HEK293 (cell line): ENCODE data around the gene SLC25A45.

ENCODE experiments used
- GLIS1 ChIP-seq: fragments of 450-650 bp; formaldehyde crosslinking; IDR thresholded peaks from 2 replicates; pipeline ENCODE4 v1.5.1; 2016; ENCODE audit warnings: missing biosample characterization, missing genetic modification characterization
- GLIS2 ChIP-seq: fragments of 450-650 bp; formaldehyde crosslinking; IDR thresholded peaks from 2 replicates; pipeline ENCODE4 v1.5.1; 2016; ENCODE audit warnings: missing biosample characterization, missing genetic modification characterization
- IKZF3 ChIP-seq: fragments of 450-650 bp; IDR thresholded peaks from 2 replicates; pipeline ENCODE4 v1.5.0; 2018; ENCODE audit warnings: missing biosample characterization, mild to moderate bottlenecking, missing genetic modification characterization, moderate library complexity
- KLF16 ChIP-seq: fragments of 450-650 bp; formaldehyde crosslinking; IDR thresholded peaks from 2 replicates; pipeline ENCODE4 v1.5.1; 2017; ENCODE audit warnings: missing biosample characterization, missing genetic modification characterization
- OSR2 ChIP-seq: fragments of 450-650 bp; formaldehyde crosslinking; IDR thresholded peaks from 2 replicates; pipeline ENCODE4 v1.5.1; 2016; ENCODE audit warnings: missing biosample characterization, missing genetic modification characterization
- PRDM1 ChIP-seq: fragments of 450-650 bp; formaldehyde crosslinking; IDR thresholded peaks from 2 replicates; pipeline ENCODE4; 2016; ENCODE audit warnings: missing biosample characterization, missing genetic modification characterization
- SP7 ChIP-seq: fragments of 450-650 bp; formaldehyde crosslinking; IDR thresholded peaks from 2 replicates; pipeline ENCODE4 v1.5.1; 2016; ENCODE audit warnings: missing biosample characterization, missing genetic modification characterization
- ZFHX2 ChIP-seq: fragments of 450-650 bp; formaldehyde crosslinking; conservative IDR thresholded peaks from 2 replicates; pipeline ENCODE4 v1.5.1; 2016; ENCODE audit warnings: missing biosample characterization, missing genetic modification characterization
- ZFP69B ChIP-seq: fragments of 450-650 bp; formaldehyde crosslinking; IDR thresholded peaks from 2 replicates; pipeline ENCODE4 v1.5.1; 2016; ENCODE audit warnings: missing biosample characterization, missing genetic modification characterization
- ZNF146 ChIP-seq: fragments of 450-650 bp; formaldehyde crosslinking; IDR thresholded peaks from 2 replicates; pipeline ENCODE4 v1.5.1; 2016; ENCODE audit warnings: missing biosample characterization, missing genetic modification characterization
- ZNF155 ChIP-seq: fragments of 450-650 bp; formaldehyde crosslinking; IDR thresholded peaks from 2 replicates; pipeline ENCODE4 v1.5.1; 2016; ENCODE audit warnings: missing biosample characterization, missing genetic modification characterization
- ZNF157 ChIP-seq: fragments of 450-650 bp; formaldehyde crosslinking; IDR thresholded peaks from 2 replicates; pipeline ENCODE4 v1.5.1; 2016; ENCODE audit warnings: missing biosample characterization, missing genetic modification characterization
- ZNF2 ChIP-seq: fragments of 450-650 bp; formaldehyde crosslinking; IDR thresholded peaks from 2 replicates; pipeline ENCODE4 v1.5.1; 2016; ENCODE audit warnings: missing biosample characterization, missing genetic modification characterization
- ZNF23 ChIP-seq: fragments of 450-650 bp; formaldehyde crosslinking; IDR thresholded peaks from 2 replicates; pipeline ENCODE4 v1.5.1; 2016; ENCODE audit warnings: missing biosample characterization, missing genetic modification characterization, borderline replicate concordance
- ZNF274 ChIP-seq, 2 experiments: fragments of 200-500 bp in 1 of 2; fragments of 450-650 bp in 1 of 2; sonication (Bioruptor generic) in 1 of 2; formaldehyde crosslinking in 1 of 2; IDR thresholded peaks; 2 replicates each; pipeline versions ENCODE4 v1.5.1 to v1.6.1; 2014 to 2016; ENCODE audit warnings: borderline replicate concordance in 1 of 2, inconsistent platforms in 1 of 2, low read length in 1 of 2, missing biosample characterization in 1 of 2, missing genetic modification characterization in 1 of 2
- ZNF350 ChIP-seq: fragments of 450-650 bp; formaldehyde crosslinking; IDR thresholded peaks from 2 replicates; pipeline ENCODE4 v1.5.0; 2017; ENCODE audit warnings: missing biosample characterization, mild to moderate bottlenecking, missing genetic modification characterization
- ZNF561 ChIP-seq: fragments of 450-650 bp; IDR thresholded peaks from 2 replicates; pipeline ENCODE4 v1.5.1; 2018; ENCODE audit warnings: missing biosample characterization, missing genetic modification characterization, borderline replicate concordance
- ZNF596 ChIP-seq: fragments of 450-650 bp; IDR thresholded peaks from 2 replicates; pipeline ENCODE4 v1.5.0; 2018; ENCODE audit warnings: missing biosample characterization, mild to moderate bottlenecking, missing genetic modification characterization, moderate library complexity
- ZNF610 ChIP-seq: fragments of 450-650 bp; formaldehyde crosslinking; IDR thresholded peaks from 2 replicates; pipeline ENCODE4 v1.5.1; 2016; ENCODE audit warnings: missing biosample characterization, missing genetic modification characterization, borderline replicate concordance
- ZNF660 ChIP-seq: fragments of 450-650 bp; IDR thresholded peaks from 2 replicates; pipeline ENCODE4 v1.5.1; 2018; ENCODE audit warnings: missing biosample characterization, mild to moderate bottlenecking, missing genetic modification characterization
- ZNF664 ChIP-seq: fragments of 450-650 bp; formaldehyde crosslinking; IDR thresholded peaks from 2 replicates; pipeline ENCODE4 v1.5.1; 2016; ENCODE audit warnings: missing biosample characterization, missing genetic modification characterization
- ZNF707 ChIP-seq: fragments of 450-650 bp; formaldehyde crosslinking; IDR thresholded peaks from 2 replicates; pipeline ENCODE4 v1.5.1; 2016; ENCODE audit warnings: missing biosample characterization, missing genetic modification characterization
- TF ChIP-seq, protein P1 (sequence below): fragments of 450-650 bp; formaldehyde crosslinking; IDR thresholded peaks from 2 replicates; pipeline ENCODE4 v1.5.1; 2016; ENCODE audit warnings: missing biosample characterization, missing genetic modification characterization
- TF ChIP-seq, protein P2 (sequence below): fragments of 450-650 bp; formaldehyde crosslinking; IDR thresholded peaks from 2 replicates; pipeline ENCODE4 v1.5.1; 2017; ENCODE audit warnings: missing biosample characterization, missing genetic modification characterization
- TF ChIP-seq, protein P3 (sequence below): fragments of 450-650 bp; formaldehyde crosslinking; IDR thresholded peaks from 2 replicates; pipeline ENCODE4 v1.5.1; 2016; ENCODE audit warnings: missing biosample characterization, missing genetic modification characterization
- TF ChIP-seq, protein P4 (sequence below): fragments of 450-650 bp; formaldehyde crosslinking; IDR thresholded peaks from 2 replicates; pipeline ENCODE4 v1.5.1; 2016; ENCODE audit warnings: missing biosample characterization, missing genetic modification characterization
- TF ChIP-seq, protein P5 (sequence below): fragments of 450-650 bp; formaldehyde crosslinking; IDR thresholded peaks from 2 replicates; pipeline ENCODE4 v1.5.1; 2016; ENCODE audit warnings: missing biosample characterization, missing genetic modification characterization
- TF ChIP-seq, protein P6 (sequence below): fragments of 450-650 bp; formaldehyde crosslinking; IDR thresholded peaks from 2 replicates; pipeline ENCODE4; 2016; ENCODE audit warnings: missing biosample characterization, missing genetic modification characterization

The SLC25A45 gene

DNA sequence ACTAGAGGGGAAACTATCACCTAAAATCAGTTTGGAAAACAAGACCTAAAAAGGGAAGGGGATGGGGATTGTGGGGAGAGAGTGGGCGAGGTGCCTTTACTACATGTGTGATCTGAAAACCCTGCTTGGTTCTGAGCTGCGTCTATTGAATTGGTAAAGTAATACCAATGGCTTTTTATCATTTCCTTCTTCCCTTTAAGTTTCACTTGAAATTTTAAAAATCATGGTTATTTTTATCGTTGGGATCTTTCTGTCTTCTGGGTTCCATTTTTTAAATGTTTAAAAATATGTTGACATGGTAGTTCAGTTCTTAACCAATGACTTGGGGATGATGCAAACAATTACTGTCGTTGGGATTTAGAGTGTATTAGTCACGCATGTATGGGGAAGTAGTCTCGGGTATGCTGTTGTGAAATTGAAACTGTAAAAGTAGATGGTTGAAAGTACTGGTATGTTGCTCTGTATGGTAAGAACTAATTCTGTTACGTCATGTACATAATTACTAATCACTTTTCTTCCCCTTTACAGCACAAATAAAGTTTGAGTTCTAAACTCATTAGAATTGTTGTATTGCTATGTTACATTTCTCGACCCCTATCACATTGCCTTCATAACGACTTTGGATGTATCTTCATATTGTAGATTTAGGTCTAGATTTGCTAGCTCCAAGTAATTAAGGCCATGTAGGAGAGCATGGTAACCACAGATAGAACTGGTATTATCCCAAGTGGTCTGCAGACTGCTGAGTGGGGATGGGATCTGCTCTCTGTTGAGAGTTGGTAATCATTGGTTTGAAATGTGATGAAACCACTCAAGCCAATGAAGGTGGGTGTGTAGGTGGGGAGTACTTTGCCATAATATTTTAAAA is 43.8 kb upstream of the SLC25A45 start (continued):
- TF ChIP-seq ZNF610 (tag by site-specific recombination) (no peak), ZNF707 (tag by site-specific recombination) (no peak), ZNF146 (tag by site-specific recombination) (no peak), ZNF23 (no peak), ZNF561 (no peak), ZNF660 (tag by site-specific recombination) (peak; percentile 1; the same call in 1 of the 2 replicates), GLIS2 (no peak), GLIS1 (tag by site-specific recombination) (no peak), SP7 (peak; percentile 82), ZNF596 (no peak), OSR2 (no peak), ZFHX2 (0 out of 2 replicates have a peak, but pooled peaks have one; percentile 14), KLF16 (tag by site-specific recombination) (0 out of 2 replicates have a peak, but pooled peaks have one; percentile 31), PRDM1 (tag by site-specific recombination) (peak; percentile 83), ZNF157 (tag by site-specific recombination) (no peak), ZNF664 (tag by site-specific recombination) (no peak), ZNF155 (no peak), ZFP69B (tag by site-specific recombination) (no peak), ZNF2 (tag by site-specific recombination) (no peak; the same call in 1 of the 2 replicates), ZNF350 (tag by site-specific recombination) (no peak), IKZF3 (tag by site-specific recombination) (no peak), ZNF274 (IDR thresholded peaks at IDR 0.05; ENCODE audit: low read length) (no peak), ZNF274 (tag by site-specific recombination; IDR thresholded peaks at IDR 0.05; ENCODE audit: borderline replicate concordance) (no peak)
- TF ChIP-seq, protein P1, sequence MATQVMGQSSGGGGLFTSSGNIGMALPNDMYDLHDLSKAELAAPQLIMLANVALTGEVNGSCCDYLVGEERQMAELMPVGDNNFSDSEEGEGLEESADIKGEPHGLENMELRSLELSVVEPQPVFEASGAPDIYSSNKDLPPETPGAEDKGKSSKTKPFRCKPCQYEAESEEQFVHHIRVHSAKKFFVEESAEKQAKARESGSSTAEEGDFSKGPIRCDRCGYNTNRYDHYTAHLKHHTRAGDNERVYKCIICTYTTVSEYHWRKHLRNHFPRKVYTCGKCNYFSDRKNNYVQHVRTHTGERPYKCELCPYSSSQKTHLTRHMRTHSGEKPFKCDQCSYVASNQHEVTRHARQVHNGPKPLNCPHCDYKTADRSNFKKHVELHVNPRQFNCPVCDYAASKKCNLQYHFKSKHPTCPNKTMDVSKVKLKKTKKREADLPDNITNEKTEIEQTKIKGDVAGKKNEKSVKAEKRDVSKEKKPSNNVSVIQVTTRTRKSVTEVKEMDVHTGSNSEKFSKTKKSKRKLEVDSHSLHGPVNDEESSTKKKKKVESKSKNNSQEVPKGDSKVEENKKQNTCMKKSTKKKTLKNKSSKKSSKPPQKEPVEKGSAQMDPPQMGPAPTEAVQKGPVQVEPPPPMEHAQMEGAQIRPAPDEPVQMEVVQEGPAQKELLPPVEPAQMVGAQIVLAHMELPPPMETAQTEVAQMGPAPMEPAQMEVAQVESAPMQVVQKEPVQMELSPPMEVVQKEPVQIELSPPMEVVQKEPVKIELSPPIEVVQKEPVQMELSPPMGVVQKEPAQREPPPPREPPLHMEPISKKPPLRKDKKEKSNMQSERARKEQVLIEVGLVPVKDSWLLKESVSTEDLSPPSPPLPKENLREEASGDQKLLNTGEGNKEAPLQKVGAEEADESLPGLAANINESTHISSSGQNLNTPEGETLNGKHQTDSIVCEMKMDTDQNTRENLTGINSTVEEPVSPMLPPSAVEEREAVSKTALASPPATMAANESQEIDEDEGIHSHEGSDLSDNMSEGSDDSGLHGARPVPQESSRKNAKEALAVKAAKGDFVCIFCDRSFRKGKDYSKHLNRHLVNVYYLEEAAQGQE, result no peak
- TF ChIP-seq, protein P2, sequence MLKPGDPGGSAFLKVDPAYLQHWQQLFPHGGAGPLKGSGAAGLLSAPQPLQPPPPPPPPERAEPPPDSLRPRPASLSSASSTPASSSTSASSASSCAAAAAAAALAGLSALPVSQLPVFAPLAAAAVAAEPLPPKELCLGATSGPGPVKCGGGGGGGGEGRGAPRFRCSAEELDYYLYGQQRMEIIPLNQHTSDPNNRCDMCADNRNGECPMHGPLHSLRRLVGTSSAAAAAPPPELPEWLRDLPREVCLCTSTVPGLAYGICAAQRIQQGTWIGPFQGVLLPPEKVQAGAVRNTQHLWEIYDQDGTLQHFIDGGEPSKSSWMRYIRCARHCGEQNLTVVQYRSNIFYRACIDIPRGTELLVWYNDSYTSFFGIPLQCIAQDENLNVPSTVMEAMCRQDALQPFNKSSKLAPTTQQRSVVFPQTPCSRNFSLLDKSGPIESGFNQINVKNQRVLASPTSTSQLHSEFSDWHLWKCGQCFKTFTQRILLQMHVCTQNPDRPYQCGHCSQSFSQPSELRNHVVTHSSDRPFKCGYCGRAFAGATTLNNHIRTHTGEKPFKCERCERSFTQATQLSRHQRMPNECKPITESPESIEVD, result peak; percentile 74
- TF ChIP-seq, protein P3, sequence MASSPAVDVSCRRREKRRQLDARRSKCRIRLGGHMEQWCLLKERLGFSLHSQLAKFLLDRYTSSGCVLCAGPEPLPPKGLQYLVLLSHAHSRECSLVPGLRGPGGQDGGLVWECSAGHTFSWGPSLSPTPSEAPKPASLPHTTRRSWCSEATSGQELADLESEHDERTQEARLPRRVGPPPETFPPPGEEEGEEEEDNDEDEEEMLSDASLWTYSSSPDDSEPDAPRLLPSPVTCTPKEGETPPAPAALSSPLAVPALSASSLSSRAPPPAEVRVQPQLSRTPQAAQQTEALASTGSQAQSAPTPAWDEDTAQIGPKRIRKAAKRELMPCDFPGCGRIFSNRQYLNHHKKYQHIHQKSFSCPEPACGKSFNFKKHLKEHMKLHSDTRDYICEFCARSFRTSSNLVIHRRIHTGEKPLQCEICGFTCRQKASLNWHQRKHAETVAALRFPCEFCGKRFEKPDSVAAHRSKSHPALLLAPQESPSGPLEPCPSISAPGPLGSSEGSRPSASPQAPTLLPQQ (tag by site-specific recombination), result peak; percentile 30; the same call in 1 of the 2 replicates
- TF ChIP-seq, protein P4, sequence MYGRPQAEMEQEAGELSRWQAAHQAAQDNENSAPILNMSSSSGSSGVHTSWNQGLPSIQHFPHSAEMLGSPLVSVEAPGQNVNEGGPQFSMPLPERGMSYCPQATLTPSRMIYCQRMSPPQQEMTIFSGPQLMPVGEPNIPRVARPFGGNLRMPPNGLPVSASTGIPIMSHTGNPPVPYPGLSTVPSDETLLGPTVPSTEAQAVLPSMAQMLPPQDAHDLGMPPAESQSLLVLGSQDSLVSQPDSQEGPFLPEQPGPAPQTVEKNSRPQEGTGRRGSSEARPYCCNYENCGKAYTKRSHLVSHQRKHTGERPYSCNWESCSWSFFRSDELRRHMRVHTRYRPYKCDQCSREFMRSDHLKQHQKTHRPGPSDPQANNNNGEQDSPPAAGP (tag by site-specific recombination), result 0 out of 2 replicates have a peak, but pooled peaks have one; percentile 26
- TF ChIP-seq, protein P5, sequence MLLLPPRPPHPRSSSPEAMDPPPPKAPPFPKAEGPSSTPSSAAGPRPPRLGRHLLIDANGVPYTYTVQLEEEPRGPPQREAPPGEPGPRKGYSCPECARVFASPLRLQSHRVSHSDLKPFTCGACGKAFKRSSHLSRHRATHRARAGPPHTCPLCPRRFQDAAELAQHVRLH (tag by site-specific recombination), result 0 out of 2 replicates have a peak, but pooled peaks have one; percentile 13
- TF ChIP-seq, protein P6, sequence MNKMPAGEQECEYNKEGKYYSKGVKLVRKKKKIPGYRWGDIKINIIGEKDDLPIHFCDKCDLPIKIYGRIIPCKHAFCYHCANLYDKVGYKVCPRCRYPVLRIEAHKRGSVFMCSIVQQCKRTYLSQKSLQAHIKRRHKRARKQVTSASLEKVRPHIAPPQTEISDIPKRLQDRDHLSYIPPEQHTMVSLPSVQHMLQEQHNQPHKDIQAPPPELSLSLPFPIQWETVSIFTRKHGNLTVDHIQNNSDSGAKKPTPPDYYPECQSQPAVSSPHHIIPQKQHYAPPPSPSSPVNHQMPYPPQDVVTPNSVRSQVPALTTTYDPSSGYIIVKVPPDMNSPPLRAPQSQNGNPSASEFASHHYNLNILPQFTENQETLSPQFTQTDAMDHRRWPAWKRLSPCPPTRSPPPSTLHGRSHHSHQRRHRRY, result no peak
